NCI-H1105 treated with DMSO at 0.1 percent for 48 hours (cell line): ENCODE data around the gene ENTPD5.
"Not testable (repeated sequence)": the region's sequence is repeated elsewhere in the genome, so short reads cannot be mapped to it uniquely, and the experiment has no call there.

Experiments used
- DNase-seq: peaks from one replicate; lab custom pipeline; 2025; lab: John Stamatoyannopoulos, UW

Gene ENTPD5

GRCh38 chr14:73942180-73942579 lies 76.9 kb downstream of the ENTPD5 start:
- no peak for DNase-seq

- DNase-seq = no peak
Measured at GRCh38 chr14:73937012-73937411, 82.1 kb downstream of the ENTPD5 start.

GRCh38 chr14:73936548-73936947 lies 82.5 kb downstream of the ENTPD5 start:
- no peak for DNase-seq

- DNase-seq = no peak
Measured at GRCh38 chr14:73935666-73936065, 83.4 kb downstream of the ENTPD5 start.

GRCh38 chr14:73924337-73924736 lies 94.8 kb downstream of the ENTPD5 start:
- no peak for DNase-seq

- DNase-seq = not testable (repeated sequence)
Measured at GRCh38 chr14:73919457-73919856, 99.6 kb downstream of the ENTPD5 start.

- no peak for DNase-seq
Measured at GRCh38 chr14:73916324-73916723, 102.8 kb downstream of the ENTPD5 start.

GRCh38 chr14:73913256-73913655 lies 105.8 kb downstream of the ENTPD5 start:
- no peak for DNase-seq

- DNase-seq = no peak
Measured at GRCh38 chr14:73909681-73910080, 109.4 kb downstream of the ENTPD5 start.
